Measurements from ENCODE around the gene ARHGAP24.

DNA sequence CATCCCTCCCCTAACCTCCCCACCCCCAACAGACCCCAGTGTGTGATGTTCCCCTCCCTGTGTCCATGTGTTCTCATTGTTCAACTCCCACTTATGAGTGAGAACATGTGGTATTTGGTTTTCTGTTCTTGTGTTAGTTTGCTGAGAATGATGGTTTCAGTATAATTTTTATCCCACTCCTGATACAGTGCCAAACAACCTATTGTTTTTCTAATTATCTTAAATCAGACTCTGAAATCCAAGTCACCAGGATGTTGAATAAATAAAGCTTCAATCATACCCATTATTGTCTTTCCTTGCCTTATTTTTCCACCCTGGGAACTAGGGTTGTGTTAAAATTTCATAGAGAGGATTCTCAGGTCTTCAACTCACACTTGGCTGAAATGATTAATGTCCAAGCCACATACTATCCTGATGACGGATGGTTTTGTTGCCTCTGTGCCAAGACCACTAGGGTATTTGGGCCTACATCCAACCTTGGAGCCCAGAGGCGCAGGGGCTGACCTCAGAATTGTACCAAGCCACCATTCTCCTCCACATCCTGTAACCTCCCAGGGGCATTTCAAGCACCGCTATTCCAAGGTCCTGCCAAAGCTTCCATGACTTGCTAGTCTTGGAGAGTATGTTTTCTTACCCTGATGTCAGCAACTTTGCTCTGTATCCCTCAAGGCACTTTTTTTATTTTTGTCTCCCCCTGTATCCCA is 332.4 kb downstream of the ARHGAP24 start:
- TF ChIP-seq USF1 (IDR thresholded peaks at IDR 0.05): no peak
- TF ChIP-seq YY1 (IDR thresholded peaks at IDR 0.05; ENCODE audit: low read depth): no peak
